GM19351 (cell line): ENCODE measurements around the gene CD82.

Experiments used
- ATAC-seq: cut with Tn5 transposase; IDR thresholded peaks from one replicate; pipeline ENCODE4 v1.9.1; 2021; ENCODE audit warnings: mild to moderate bottlenecking, moderate library complexity; ENCODE audit not compliant: unreplicated experiment

The CD82 gene, protein sequence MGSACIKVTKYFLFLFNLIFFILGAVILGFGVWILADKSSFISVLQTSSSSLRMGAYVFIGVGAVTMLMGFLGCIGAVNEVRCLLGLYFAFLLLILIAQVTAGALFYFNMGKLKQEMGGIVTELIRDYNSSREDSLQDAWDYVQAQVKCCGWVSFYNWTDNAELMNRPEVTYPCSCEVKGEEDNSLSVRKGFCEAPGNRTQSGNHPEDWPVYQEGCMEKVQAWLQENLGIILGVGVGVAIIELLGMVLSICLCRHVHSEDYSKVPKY

DNA sequence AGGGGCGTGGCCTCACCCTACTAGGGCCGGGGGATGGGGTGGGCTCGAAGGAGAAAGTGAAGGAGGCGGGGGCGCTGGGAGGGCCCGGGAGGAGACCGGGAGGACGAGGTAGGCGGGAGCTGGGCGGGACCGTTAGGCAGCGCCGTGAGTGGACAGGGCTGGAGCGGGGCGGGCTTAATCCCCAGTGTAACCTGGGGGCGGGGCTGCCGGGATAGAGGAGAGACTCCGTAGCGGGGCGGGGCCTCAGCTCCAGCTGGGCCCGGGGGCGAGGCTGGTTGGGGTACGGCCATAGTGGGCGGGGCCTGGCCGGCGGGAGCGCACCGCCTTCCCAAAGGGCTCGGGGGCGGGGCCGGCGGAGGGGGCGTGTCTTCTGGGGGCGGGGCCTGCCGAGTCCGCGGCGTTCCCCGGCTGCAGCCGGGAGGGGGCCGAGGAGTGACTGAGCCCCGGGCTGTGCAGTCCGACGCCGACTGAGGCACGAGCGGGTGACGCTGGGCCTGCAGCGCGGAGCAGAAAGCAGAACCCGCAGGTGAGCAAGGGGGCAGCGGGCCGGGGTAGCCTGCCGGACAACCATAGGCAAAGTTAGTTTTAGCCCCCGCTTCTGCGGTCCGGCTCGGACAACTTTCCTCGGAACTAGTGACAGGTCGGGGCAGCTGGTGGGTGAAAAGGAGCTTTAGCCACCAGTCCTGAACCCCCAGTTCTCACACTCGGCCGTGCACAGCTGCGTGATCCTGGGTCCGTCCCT lies at the start of gene CD82:
Gene CD82 (plus strand): TSS at position 453 of the 742 bp plus-strand sequence. CDS start 29,000 bp downstream, outside the sequence.
- peak; percentile 76 for ATAC-seq

DNA sequence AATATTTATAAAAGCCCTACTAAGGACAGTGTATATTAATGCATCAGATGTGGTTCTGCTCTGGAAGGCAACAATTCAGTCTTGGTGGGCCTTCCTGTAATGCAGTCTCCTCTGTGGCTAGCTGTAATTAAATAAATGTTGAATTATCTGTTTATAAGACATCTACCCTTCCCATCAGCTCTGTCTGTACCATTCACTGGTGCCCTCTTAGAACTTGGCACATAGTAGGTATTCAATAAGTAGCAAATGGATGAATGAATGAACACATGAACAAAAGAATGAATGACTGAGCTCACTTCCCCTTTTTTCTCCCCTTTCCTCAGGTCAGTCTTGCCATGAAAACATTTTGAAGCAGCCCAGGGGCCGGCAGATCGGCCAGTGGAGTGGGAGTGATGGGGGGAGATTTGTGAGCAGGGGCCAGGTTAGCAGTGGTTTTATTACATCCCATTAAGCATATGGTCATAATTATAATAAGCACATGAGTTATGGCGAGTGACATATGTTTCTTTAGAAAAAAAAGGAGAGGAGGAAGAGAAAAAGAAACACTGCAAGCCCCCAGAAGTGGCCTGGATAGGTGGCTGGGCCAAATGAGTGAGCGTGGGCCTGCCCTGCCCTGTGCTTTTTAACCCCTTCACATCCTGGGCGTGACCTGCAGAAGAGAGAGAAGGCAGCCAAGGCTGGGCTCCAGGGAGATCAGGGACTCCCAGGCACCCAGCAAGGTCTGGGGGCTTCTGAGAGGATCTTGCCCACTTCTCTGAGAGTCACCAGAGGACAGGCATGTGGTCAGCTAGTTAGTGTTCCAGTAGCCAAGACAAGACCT lies 48.6 kb upstream of the CD82 start:
- ATAC-seq: no peak

DNA sequence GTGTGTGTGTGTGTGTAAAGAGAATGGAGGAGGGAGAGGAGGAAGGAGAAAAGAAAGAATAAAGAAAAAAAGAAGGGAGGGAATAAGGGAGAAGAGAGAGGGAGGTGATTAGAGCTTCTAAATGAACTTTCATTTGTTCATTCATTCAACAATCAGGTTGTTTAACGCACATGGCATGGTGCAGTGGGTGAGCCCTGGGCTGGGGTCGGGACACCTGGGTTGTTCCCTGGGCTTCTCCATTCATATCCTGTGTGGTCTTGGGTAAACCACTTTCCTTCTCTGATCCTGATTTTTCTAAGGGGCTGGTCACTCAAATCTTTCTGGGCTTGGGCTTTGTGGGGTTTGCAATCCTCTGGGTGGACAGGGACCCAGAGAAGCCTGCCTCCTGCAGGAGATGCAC lies 47.9 kb upstream of the CD82 start:
- no peak for ATAC-seq

DNA sequence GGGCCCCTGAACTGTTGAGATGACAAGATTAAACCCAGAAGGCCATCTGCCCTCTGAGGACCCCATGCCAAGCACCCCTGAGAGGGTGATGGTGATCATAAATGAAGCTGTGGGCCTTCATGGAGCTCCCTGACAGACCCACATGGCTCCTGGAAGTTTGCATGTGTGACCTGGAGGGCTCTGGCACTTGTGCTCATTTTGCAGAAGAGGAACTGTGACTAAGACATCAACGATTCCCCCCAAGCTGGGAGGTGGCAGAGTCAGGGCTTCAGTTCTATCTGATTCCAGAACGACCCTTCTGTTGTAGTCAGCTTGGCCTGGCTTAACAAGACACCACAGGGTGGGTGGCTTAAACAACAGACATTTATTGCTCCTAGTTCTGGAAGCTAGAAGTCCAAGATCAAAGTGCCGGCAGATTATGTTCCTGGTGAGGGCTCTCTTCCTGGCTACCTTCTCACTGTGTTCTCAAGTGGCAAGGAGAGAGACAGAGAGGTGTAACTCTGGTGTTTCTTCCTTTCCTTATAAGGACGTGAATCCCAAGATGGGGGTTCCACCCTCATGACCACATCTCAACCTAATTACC lies 46.4 kb upstream of the CD82 start:
- no peak for ATAC-seq

DNA sequence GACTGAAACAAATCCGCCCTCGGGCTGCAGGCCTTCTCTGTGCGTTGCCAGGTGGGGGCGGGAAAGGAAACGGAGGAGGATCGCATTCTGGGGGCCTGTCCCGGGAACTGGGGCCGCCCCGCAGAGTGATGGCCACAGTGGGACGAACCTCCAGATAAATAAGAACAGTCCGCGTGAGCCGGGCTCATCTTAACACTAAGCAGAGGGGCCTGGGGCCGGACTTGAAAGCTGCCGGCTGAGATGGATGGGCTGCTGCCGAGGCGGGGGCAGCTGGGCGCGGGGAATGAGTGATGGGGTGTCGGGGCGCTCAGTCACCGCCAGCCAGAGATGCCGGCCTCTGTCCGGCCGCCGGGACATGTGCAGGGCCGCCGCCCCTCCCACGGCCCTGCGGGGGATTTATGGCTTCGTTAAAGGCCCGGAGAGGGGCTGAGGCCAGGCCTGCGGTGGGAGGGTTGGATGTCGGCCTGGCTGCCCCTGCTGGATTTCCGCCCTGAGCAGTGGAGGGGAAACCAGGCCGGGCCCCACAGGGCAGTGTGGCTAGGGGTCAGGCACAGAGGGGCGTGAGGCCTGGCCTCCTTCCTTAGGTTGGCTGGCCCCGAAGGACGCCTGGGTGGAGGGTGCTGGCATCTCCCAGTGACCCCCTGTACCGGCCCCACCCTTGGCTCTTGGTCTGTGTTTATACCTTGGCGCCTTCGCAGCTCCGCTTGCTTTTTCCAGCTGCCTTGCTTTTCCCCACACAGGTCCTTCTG lies 45.3 kb upstream of the CD82 start:
- ATAC-seq: no peak

DNA sequence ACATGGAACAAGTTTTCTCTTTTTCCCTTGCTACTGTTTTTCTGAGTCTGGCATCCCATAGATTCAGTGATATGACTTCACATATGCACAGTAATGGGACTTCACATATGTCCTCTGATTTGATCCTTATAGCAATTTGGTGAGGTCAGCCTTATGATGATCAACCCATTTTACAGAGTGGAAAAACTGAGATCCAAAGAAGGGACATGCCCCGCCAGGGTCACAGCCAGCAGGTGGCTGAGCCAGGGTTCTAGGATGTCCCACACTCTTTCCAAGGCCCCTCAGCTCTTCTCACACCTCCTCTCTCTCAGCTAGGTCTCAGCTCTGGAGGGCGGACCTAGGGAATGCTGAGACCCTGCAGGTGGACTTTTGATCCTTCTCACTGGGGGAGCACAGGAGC lies 44.3 kb upstream of the CD82 start:
- no peak for ATAC-seq

DNA sequence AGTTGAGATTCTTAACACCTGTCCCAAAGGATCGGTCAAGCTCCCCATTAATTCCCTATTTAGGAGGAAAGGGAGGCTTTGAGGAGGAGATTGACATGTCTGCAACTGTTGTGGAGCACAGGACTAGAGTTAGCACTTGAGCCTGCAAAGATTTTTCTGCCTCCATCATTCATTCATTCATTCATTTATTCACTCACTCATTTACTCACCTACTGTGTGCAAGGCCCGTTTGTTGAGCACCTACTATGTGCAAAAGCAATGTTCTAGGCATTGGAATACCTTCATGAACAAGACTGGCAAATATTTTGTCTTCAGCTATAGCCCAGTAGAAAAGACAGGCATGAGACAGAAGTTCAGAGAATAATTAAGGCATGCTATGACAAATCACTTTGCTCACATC lies 43.2 kb upstream of the CD82 start:
- ATAC-seq: no peak

DNA sequence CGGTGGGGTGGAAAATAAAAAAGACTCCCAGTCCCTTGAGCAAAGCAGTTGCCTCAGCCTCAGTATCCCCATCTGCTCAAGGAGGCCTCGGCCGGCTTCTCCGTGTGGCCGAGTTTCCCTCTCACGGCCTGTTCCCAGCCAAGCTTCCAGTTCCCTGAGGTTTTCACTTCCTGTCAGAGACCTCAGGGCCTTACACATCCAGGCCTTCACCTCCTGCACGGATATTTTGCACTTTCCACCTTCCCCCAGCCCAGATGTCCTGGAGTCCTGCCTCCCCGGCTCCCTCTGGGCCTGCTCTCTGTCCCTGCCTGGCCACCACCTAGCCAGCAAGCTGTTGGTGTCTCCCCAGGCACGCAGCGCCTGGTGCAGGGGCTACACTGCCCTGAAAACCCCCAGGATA lies 41.1 kb upstream of the CD82 start:
- no peak for ATAC-seq

DNA sequence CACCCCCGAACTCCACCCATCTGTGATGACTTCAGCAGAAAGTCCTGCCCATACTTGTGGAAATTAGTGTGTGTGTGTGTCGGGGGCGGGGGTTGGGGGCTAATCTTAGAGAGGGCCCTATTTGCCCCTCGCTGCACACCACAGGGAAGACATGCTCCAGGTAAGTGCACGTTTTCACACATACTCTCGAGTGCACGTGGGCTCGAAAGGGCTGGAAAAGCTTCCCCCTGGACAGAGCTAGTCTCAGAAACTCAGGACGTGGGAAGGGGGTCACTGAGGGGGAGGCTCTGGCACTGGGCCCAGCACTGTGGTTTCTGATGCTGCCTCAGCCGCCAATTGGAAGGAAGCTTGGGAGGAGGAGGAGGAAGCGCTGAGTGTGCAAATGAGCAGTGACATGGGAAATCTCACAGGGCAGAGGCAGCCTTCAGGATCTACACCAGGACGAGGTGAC lies 40.7 kb upstream of the CD82 start:
- ATAC-seq: no peak

DNA sequence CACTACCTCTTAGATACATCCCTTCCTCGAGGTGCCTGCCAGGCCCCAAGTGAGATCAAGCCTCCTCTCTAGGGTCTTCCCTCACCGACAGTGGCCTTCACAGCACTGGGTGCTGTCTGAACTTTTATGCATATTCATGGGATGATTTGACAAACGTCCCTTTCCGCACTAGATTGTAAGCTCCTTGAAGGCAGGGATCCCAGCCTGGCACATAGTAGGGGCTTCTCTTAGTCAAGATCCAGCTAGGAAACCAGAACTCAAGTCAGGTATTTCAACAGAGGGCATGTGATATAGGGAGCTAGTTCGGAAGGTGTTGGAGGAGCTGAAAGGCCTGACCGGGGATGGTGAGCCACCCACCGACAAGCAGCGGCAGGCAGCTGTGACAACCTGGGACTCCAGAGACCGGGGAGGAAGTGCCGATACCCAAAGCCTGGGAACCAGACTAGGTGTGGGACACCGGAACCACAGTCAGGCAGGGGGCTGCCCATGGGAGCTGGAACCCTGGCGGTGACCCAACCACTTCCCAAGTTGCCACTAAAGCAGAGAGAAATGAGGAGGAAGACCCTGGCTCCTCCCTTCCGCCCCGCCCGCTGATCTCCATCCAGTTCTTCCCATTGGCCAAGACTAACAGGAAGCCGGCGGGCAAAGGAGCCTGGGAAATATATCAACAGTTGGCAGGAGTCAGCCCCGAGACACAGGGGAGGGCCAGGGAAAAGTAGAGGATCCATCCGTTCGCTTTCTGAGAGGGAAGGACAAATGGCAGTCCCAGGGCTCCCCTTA lies 39.8 kb upstream of the CD82 start:
- no peak for ATAC-seq

DNA sequence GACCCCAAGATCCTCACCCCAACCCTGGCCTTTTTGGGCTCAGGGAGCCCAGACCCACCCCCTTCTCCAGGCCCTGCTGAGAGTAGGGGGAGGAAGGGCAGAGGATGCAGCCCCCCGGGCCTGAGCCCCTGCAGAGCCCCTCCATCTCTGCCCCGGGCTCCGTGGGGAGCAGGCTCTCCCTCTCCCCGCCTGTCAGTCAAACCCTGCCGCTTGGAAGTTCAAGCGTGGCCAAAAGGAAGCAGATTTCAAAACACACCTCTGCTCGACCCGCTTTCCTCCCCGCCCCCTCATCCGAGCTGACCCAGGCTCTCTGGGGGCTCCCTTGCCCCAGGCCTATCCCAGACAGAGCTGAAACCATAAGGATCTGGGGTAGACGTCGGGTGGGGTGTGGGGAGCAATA lies 39.0 kb upstream of the CD82 start:
- no peak for ATAC-seq

DNA sequence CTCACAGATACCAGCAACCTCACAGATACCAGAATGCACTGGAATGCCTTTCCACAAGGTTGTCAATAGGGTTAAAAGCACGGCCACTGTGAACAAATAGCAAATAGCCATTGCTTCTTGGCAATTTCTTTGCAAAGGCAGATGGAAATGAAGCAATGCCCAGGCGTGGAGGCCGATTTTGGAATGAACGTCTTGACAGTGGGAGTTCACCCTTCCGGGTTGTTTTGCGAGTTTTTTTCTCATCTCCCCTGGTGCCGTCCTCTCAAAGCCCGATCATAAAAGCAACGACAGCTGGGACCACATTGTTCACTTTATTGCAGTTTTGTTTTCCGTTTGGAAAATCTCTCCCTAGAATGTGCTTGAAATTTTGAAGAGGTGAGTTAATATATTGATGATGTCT lies 38.0 kb upstream of the CD82 start:
- ATAC-seq: no peak

DNA sequence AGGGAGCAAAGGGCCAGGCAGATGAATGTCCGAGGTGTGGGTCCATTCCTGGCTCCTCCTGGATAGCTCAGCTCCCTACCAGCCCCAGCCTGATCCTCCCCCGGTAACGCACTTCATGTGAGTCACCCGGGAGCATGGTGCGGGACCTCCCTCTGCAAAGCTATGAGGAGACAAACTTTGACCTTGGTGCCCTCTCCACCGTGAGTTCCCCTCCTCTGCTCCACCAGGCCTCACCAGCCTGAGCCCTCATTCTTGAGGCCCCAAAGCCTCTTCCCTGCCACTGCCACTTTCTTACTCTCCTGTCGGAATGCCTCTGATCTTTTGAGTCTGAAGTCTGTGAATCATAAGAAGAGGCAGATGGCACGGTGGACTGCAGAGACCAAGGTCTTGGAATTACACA lies 37.4 kb upstream of the CD82 start:
- no peak for ATAC-seq

DNA sequence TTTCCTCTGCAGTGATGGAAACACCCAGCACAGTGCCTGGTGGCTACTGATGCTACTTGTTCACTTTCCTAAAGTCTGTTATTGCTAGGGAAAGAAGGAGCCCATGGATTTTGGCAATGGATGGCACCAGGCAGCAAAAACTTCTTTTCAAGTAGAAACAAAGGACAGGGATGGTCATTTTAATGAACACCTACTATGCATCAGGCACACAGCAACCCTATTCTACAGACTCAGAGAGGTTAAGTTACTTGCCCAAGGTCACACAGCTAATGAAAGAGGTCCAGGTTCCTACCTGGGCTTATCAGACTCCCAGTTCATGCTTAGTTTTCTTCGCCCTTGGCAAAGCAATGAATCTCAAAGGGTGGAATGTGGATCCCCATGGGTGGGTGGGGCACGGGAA lies 36.9 kb upstream of the CD82 start:
- ATAC-seq: no peak

DNA sequence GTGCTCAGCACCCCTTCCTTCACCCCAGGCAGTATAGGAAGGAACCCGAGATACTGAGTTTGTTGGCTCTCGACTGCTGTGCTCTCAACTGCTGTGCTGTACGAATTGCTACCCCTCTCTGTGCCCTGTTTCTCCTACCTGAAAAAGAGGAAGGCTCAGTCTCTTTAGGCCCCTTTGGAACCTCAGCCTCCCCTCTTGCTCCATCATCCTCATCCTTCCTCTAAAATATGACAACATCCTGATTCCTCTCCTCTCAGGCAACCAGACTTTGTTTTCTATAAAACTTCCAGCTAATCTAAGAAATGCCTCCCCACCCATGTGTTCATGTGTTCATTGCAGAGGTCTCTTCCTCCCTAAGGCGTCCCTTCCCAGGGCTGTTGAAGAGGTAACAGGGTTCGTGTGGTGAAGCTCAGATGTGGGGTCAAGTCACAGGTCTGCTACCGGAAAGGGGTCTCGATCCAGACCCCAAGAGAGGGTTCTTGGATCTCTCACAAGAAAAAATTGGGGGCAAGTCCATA lies 35.5 kb upstream of the CD82 start:
- ATAC-seq: no peak

DNA sequence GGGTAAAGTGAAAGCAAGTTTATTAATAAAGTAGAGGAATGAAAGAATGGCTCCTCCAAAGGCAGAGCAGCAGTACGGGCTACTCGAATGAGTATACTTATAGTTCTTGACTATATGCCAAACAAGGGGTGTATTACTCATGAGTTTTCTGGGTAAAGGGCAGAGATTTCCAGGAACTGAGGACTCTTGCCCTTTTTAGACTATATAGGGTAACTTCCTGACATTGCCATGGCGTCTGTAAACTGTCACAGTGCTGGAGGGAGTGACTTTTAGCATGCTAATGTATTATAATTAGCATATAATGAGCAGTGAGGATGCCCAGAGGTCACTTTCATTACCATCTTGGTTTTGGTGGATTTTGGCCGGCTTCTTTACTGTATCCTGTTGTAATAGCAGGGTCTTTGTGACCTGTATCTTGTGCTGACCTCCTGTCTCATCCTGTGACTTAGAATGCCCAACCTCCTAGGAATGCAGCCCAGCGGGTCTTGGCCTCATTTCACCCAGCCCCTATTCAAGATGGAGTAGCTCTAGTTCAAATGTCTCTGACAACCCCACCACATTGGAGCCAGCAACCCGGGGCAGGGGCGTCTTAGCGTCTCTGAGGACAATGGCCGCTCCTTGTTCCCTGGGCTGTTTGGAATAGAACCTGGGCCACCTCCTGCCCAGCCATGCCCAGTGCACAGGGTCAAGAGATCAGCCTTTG lies 34.9 kb upstream of the CD82 start:
- ATAC-seq: no peak

DNA sequence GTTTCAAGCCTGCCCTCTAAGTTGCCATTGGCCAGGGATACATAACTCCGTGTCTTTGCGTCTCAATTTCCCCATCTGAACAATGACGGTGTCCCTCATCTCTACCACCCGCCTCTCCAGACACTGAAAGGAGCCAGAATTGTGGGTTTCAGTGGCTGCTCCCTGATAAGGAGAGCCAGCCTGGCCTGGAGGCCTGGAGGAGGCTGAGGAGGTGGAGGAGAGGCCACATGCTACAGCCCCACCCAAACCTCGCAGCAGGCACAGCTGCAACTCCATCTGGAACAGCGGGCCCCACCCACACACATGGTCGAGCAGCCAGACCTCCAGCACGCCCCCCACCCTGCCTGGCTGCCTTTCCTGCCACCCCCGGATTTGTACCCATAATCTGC lies 34.4 kb upstream of the CD82 start:
- no peak for ATAC-seq

DNA sequence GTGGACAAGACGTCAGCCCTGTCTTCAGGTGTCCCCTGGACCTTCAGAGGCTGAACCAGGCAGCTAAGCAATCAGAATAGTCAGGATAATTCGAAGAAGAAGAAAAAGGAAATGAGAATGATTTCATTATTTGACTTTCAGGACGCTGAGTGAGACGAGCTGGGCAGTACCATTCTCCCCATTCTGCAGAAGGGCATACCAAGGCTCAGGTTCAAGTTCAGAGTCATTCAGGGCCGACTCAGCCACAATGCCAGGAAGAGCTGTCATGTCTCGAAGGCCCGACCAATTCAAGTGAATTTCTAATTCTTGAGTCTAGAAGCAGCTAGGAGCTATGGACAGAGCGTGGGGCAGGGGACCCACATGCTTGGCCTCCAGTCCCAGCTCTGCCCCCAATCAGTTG lies 33.8 kb upstream of the CD82 start:
- ATAC-seq: no peak

DNA sequence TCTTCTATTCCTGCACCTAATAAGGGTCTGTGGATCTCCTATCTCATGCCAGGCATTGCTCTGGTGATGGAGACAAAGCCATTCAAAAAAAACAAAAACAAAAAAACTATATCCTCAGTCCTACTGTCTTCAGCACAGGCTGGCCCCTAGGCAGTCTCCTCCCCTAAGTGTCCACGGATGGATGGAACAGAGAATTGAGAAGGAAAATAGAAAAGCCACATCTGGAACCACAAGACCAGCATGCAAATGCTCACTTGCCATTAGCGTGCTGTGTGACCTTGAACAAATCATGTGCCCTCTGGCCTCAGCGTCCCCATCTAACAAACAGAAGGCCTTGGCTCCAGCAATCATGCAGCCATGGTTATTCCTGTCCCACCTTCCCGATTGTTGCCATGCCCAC lies 32.7 kb upstream of the CD82 start:
- ATAC-seq: peak; percentile 75
